Right lung (tissue), 5 donors: ENCODE data around the gene ATP6V0B. TPM values are rescaled to one million over a fixed set of nuclear protein-coding genes. Genes with fewer than 3 reads are reported as not detected.

Experiments
- DNase-seq, 2 donors: peaks; one replicate each; pipeline ENCODE4 v3.0.0-alpha.2; 2013
- polyA plus RNA-seq, 5 donors: library from polyadenylated mRNA; unstranded; fragments of 120-200 nt; gene quantifications; one replicate each; pipeline versions ENCODE4 v1.2.1 to v1.2.3, GENCODE V29; 2013; ENCODE audit warnings: inconsistent platforms in 1 of 5, low replicate concordance in 1 of 5; ENCODE audit not compliant: insufficient read length in 5 of 5, insufficient read depth in 1 of 5

The ATP6V0B gene
- polyA plus RNA-seq, 5 donors, result 51.9 to 83.2 (median 64.3) TPM

GRCh38 chr1:44024903-44025525 is 50.3 kb downstream of the ATP6V0B start:
- no peak for DNase-seq

- no peak for DNase-seq
Measured at GRCh38 chr1:44025816-44026215, 51.1 kb downstream of the ATP6V0B start.

GRCh38 chr1:44027320-44027719 is 52.6 kb downstream of the ATP6V0B start:
- no peak for DNase-seq

Other genes with a start within 250 kb of the ATP6V0B start
- gene ARTN, start 41.2 kb upstream of the ATP6V0B start, polyA plus RNA-seq, result 1 to 10 TPM; 1.9 to 3.9 (median 2.8) TPM
- 10 to 100 TPM; 15.8 to 24.3 (median 20.3) TPM for gene IPO13, start 28.0 kb upstream of the ATP6V0B start, polyA plus RNA-seq
- gene DPH2, start 5.0 kb upstream of the ATP6V0B start, polyA plus RNA-seq, result 10 to 100 TPM; 12.8 to 25.5 (median 19.6) TPM
- 10 to 100 TPM; 32.0 to 70.2 (median 40.1) TPM for gene B4GALT2, start 4.2 kb downstream of the ATP6V0B start, polyA plus RNA-seq
- 10 to 100 TPM; 10.6 to 16.9 (median 14.3) TPM for gene CCDC24, start 16.6 kb downstream of the ATP6V0B start, polyA plus RNA-seq
- gene SLC6A9, start 56.5 kb downstream of the ATP6V0B start, polyA plus RNA-seq, result 10 to 100 TPM; 11.3 to 17.1 (median 12.6) TPM
- under 1 TPM in 4 of 5 donors, not detected in 1; 0.06 to 0.09 (median 0.08) TPM for gene KLF17, start 143.9 kb downstream of the ATP6V0B start, polyA plus RNA-seq
- gene KLF18, start 166.7 kb downstream of the ATP6V0B start, polyA plus RNA-seq, result not detected
- gene DMAP1, start 238.5 kb downstream of the ATP6V0B start, polyA plus RNA-seq, result 10 to 100 TPM; 61.0 to 74.6 (median 66.5) TPM